CD14-positive monocyte (primary cell): Measurements from ENCODE around the gene ELFN1. TPM values are rescaled to one million over a fixed set of nuclear protein-coding genes. Genes with fewer than 3 reads are reported as not detected.

Experiments
- DNase-seq, 3 donors: peaks; one replicate each; pipeline ENCODE4 v3.0.0-alpha.2; 2011 to 2022
- H2AFZ ChIP-seq: 2 replicates; pipeline ENCODE4 v1.6.0; 2012; ENCODE audit warnings: mild to moderate bottlenecking, low read depth, low read length, inconsistent platforms; ENCODE audit not compliant: insufficient read depth, poor library complexity, severe bottlenecking
- H3K27ac ChIP-seq, 2 donors: 1 replicate in 1 of 2; 2 replicates in 1 of 2; pipeline ENCODE4 v1.5.1; 2012 to 2013; ENCODE audit warnings: low read length in 2 of 2, control low read depth in 1 of 2, inconsistent platforms in 1 of 2, low read depth in 1 of 2, mild to moderate bottlenecking in 1 of 2
- H3K27me3 ChIP-seq, 2 donors: one replicate each; pipeline versions ENCODE4 v1.6.0 to v1.6.1; 2011 to 2013; ENCODE audit warnings: low read length in 2 of 2; ENCODE audit not compliant: control insufficient read depth in 2 of 2, insufficient read depth in 2 of 2
- H3K36me3 ChIP-seq, 2 donors: replicated peaks in 1 of 2; 1 replicate in 1 of 2; 2 replicates in 1 of 2; pipeline versions ENCODE4 v1.5.1 to v1.6.1; 2012 to 2013; ENCODE audit warnings: low read length in 2 of 2, control low read depth in 1 of 2, inconsistent platforms in 1 of 2, mild to moderate bottlenecking in 1 of 2; ENCODE audit not compliant: insufficient read depth in 2 of 2, control insufficient read depth in 1 of 2
- H3K4me1 ChIP-seq, 2 donors: 1 replicate in 1 of 2; 2 replicates in 1 of 2; pipeline versions ENCODE4 v1.5.1 to v1.6.1; 2012 to 2013; ENCODE audit warnings: low read length in 2 of 2, control low read depth in 1 of 2, inconsistent platforms in 1 of 2, mild to moderate bottlenecking in 1 of 2, moderate library complexity in 1 of 2; ENCODE audit not compliant: insufficient read depth in 2 of 2, control insufficient read depth in 1 of 2
- H3K4me2 ChIP-seq: replicated peaks from 2 replicates; pipeline ENCODE3; 2012; ENCODE audit warnings: low read length, moderate library complexity, mild to moderate bottlenecking; ENCODE audit not compliant: poor library complexity, severe bottlenecking; ENCODE audit errors: extremely low read depth
- H3K4me3 ChIP-seq, 3 experiments: fragments of 200-600 bp in 1 of 3; sonication (generic) in 1 of 3; replicated peaks in 1 of 3; 1 replicate in 2 of 3; 2 replicates in 1 of 3; pipeline ENCODE4 v1.5.1; 2011 to 2013; ENCODE audit warnings: low read length in 3 of 3, mild to moderate bottlenecking in 3 of 3, control low read depth in 2 of 3, low read depth in 2 of 3, inconsistent platforms in 1 of 3, moderate library complexity in 1 of 3
- H3K79me2 ChIP-seq: 2 replicates; pipeline ENCODE4 v1.6.0; 2012; ENCODE audit warnings: mild to moderate bottlenecking, control low read depth, inconsistent platforms, low read length, moderate library complexity; ENCODE audit not compliant: insufficient read depth
- H3K9ac ChIP-seq: 2 replicates; pipeline ENCODE4 v1.6.0; 2017; ENCODE audit warnings: low read length, mild to moderate bottlenecking; ENCODE audit not compliant: insufficient read depth, poor library complexity, severe bottlenecking
- H3K9me3 ChIP-seq, 2 donors: replicated peaks in 1 of 2; 1 replicate in 1 of 2; 2 replicates in 1 of 2; pipeline versions ENCODE4 v1.5.1 to v1.6.1; 2012 to 2013; ENCODE audit warnings: low read length in 2 of 2, control low read depth in 1 of 2; ENCODE audit not compliant: control insufficient read depth in 1 of 2, insufficient read depth in 1 of 2
- H4K20me1 ChIP-seq: 2 replicates; pipeline ENCODE4 v1.6.0; 2012; ENCODE audit warnings: mild to moderate bottlenecking, low read length, control low read depth, moderate library complexity; ENCODE audit not compliant: insufficient read depth
- H3K27ac Mint-ChIP-seq, 7 donors: one replicate each; pipeline ENCODE4 v1.8.0; 2020; ENCODE audit warnings: mild to moderate bottlenecking in 7 of 7, mixed read lengths in 7 of 7, moderate library complexity in 6 of 7, inconsistent platforms in 2 of 7
- H3K27me3 Mint-ChIP-seq, 3 donors: one replicate each; pipeline ENCODE4 v1.8.0; 2021 to 2022; ENCODE audit warnings: low read depth in 3 of 3, mild to moderate bottlenecking in 3 of 3, mixed read lengths in 3 of 3, moderate library complexity in 3 of 3, inconsistent platforms in 1 of 3
- H3K36me3 Mint-ChIP-seq, 2 donors: one replicate each; pipeline ENCODE4 v1.8.0; 2020; ENCODE audit warnings: mixed read lengths in 2 of 2, inconsistent platforms in 1 of 2, mild to moderate bottlenecking in 1 of 2
- H3K4me1 Mint-ChIP-seq: one replicate; pipeline ENCODE4 v1.8.0; 2020; ENCODE audit warnings: mild to moderate bottlenecking, mixed read lengths
- H3K4me3 Mint-ChIP-seq, 2 donors: one replicate each; pipeline ENCODE4 v1.8.0; 2020; ENCODE audit warnings: mild to moderate bottlenecking in 2 of 2, mixed read lengths in 2 of 2, moderate library complexity in 1 of 2
- H3K9me3 Mint-ChIP-seq, 7 donors: one replicate each; pipeline ENCODE4 v1.8.0; 2020 to 2022; ENCODE audit warnings: mixed read lengths in 7 of 7, mild to moderate bottlenecking in 6 of 7, moderate library complexity in 6 of 7, inconsistent platforms in 2 of 7
- CTCF ChIP-seq: fragments of 200-600 bp; IDR thresholded peaks from one replicate; pipeline ENCODE4 v1.8.0; 2022; ENCODE audit warnings: antibody characterized with exemption, mild to moderate bottlenecking
- WGBS: methylation state at CpG from one replicate; pipeline ENCODE4 v1.1.5; 2013; ENCODE audit warnings: missing lambda C conversion rate; ENCODE audit not compliant: insufficient coverage; 5-methylcytosine and 5-hydroxymethylcytosine counted together
- intact Hi-C, 2 donors: fragments of 100-400 bp; cut with micrococcal nuclease; formaldehyde crosslinking; loops; one replicate each; pipeline versions ENCODE4 v1.15.0 to v1.15.1; 2023
- polyA plus RNA-seq, 3 donors: library from polyadenylated mRNA; depleted of rRNA in 1 of 3; unstranded in 2 of 3; stranded (reverse) in 1 of 3; fragments of 300-500 nt in 2 of 3; fragments of >200 nt in 1 of 3; fragmentation: Illumina TruSeq in 2 of 3; gene quantifications; 1 replicate in 2 of 3; 2 replicates in 1 of 3; pipeline ENCODE4 v1.2.3, GENCODE V29; 2012 to 2021

The ELFN1 gene
- polyA plus RNA-seq, 3 donors: not detected

DNA sequence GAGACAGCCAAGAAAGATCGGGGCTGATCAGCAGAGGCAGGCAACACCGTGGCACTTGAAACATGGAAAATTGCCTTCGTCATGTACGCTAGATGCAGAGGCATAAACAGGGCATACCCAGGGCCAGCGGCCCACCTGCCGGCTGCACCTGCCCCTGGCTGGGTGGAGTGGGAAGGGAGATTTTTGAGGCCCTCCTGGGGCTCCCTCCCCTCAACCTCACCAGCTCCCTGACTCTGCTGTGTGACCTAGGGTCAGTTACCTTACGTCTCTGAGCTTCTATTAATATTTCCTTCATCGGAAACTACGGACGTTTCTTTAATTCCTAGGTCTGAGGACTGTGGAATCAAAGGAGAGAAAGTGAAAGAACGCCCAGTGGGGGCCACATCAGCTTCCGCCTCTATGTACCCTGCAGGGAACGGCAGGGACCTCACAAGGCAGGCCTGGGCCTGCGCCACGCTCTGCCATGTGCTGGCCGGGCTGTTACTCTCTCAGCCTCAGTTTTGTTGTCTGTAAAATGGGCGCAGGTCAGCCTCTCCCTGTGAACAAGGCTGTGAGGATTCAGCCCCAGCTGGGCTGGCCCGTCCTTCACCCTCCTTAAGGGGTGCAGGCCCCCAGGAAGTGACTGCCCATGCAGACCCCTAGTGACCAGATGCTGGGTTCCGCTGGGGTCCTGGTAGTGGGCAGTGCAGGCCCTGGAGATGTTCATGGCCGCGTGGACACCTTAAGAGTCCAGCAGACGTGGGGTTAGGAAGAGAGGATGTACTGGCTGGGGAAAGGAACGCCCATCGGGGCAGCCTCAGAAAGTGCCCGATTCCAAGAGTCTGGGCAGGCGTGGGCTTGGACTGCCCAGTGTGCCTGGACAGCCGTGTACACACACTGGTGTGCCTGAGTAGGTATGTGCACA lies 22.7 kb downstream of the ELFN1 start:
- Mint-ChIP-seq H3K27ac (peak overlapping the region in 1 of 7 donors; percentile 64), H3K4me1 (no peaks in the 10 kb centered on the region), H3K36me3 (no peaks in the 10 kb centered on the region), H3K9me3 (peaks cover 0 to 5% (median 0%) of the 10 kb centered on the region in 7 donors), H3K4me3 (no peak overlapping the region), H3K27me3 (peaks cover 0 to 8% (median 6%) of the 10 kb centered on the region in 3 donors)
- Histone ChIP-seq H3K9me3 (no peaks in the 10 kb centered on the region), H3K27me3 (no peaks in the 10 kb centered on the region), H3K4me1 (no peaks in the 10 kb centered on the region), H2AFZ (no peak overlapping the region), H3K36me3 (no peaks in the 10 kb centered on the region), H4K20me1 (no peaks in the 10 kb centered on the region), H3K9ac (no peak overlapping the region), H3K79me2 (no peaks in the 10 kb centered on the region), H3K4me3 (no peak overlapping the region), H3K27ac (no peak overlapping the region), H3K4me2 (no peak overlapping the region)
- intact Hi-C loops: no loop called here
- 97% methylated on average over 21 of the region's 27 CpGs for WGBS
- no peak for DNase-seq
- no peak for TF ChIP-seq CTCF

DNA sequence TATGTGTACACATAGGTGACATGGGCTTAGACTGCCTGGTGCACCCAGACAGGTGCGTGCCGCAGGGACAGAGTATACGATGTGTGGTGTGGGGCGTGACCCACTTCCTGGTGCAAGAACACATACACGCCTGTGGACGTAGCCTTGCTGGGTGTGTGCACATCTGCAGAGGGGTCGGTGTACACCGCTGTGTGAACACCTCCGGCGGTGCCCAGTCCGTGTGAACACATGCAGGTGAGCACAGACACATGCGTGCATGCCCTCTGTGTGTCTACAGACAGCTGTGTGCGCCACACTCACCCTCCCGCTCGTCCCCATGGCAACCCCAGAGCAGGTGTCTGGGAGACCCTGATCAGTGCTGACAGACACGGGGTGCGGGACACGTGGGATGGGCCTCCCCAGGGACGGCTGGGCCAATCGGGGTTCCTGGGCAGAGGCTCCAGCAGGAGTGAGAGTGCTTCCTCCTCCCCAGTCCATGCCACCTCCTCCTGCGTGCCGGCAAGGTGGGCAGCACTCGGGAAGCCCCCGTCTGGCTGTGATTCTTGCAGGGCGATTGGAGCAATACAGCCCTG lies 23.4 kb downstream of the ELFN1 start:
- H4K20me1 ChIP-seq: no peaks in the 10 kb centered on the region
- no peak for DNase-seq
- Mint-ChIP-seq H3K27me3 (peaks cover 0 to 9% (median 7%) of the 10 kb centered on the region in 3 donors), H3K4me3 (no peak overlapping the region), H3K36me3 (no peaks in the 10 kb centered on the region), H3K9me3 (peaks cover 0 to 5% (median 0%) of the 10 kb centered on the region in 7 donors), H3K4me1 (no peaks in the 10 kb centered on the region), H3K27ac (no peak overlapping the region)
- TF ChIP-seq CTCF: no peak
- 90% methylated on average over 25 of the region's 25 CpGs for WGBS
- H3K9me3 ChIP-seq: no peaks in the 10 kb centered on the region
- H3K4me1 ChIP-seq: no peaks in the 10 kb centered on the region
- H2AFZ ChIP-seq: no peak overlapping the region
- H3K36me3 ChIP-seq: no peaks in the 10 kb centered on the region
- no peak overlapping the region for H3K27ac ChIP-seq
- no peaks in the 10 kb centered on the region for H3K79me2 ChIP-seq
- no peak overlapping the region for H3K4me2 ChIP-seq
- no peak overlapping the region for H3K9ac ChIP-seq
- H3K4me3 ChIP-seq: no peak overlapping the region
- H3K27me3 ChIP-seq: no peaks in the 10 kb centered on the region
- intact Hi-C loops: no loop called here
